GM21576 (cell line): ENCODE data around the gene IFT81.
"Not testable (repeated sequence)": the region's sequence is repeated elsewhere in the genome, so short reads cannot be mapped to it uniquely, and the experiment has no call there.

Experiments used
- ATAC-seq: cut with Tn5 transposase; IDR thresholded peaks from one replicate; pipeline ENCODE4 v1.9.1; 2021; ENCODE audit warnings: mild to moderate bottlenecking, moderate library complexity; ENCODE audit not compliant: unreplicated experiment

The IFT81 gene

GRCh38 chr12:110244829-110245228 lies 120.7 kb downstream of the IFT81 start:
- ATAC-seq: no peak

GRCh38 chr12:110245369-110245772 lies 121.2 kb downstream of the IFT81 start:
- no peak for ATAC-seq

- ATAC-seq: no peak
Measured at GRCh38 chr12:110246636-110247339, 122.6 kb downstream of the IFT81 start.

- no peak for ATAC-seq
Measured at GRCh38 chr12:110247340-110248095, 123.4 kb downstream of the IFT81 start.

GRCh38 chr12:110248096-110248447 lies 123.9 kb downstream of the IFT81 start:
- ATAC-seq: no peak

GRCh38 chr12:110249105-110249504 lies 124.9 kb downstream of the IFT81 start:
- ATAC-seq: no peak

GRCh38 chr12:110249716-110250225 lies 125.6 kb downstream of the IFT81 start:
- ATAC-seq: no peak

GRCh38 chr12:110251381-110251780 lies 127.2 kb downstream of the IFT81 start:
- no peak for ATAC-seq

GRCh38 chr12:110252716-110253115 lies 128.6 kb downstream of the IFT81 start:
- ATAC-seq: no peak

GRCh38 chr12:110253176-110253575 lies 129.0 kb downstream of the IFT81 start:
- ATAC-seq: no peak

GRCh38 chr12:110254971-110255540 lies 130.9 kb downstream of the IFT81 start:
- ATAC-seq: no peak

- not testable (repeated sequence) for ATAC-seq
Measured at GRCh38 chr12:110255890-110256456, 131.8 kb downstream of the IFT81 start.

GRCh38 chr12:110256780-110257431 lies 132.7 kb downstream of the IFT81 start:
- no peak for ATAC-seq

- ATAC-seq: no peak
Measured at GRCh38 chr12:110258466-110258865, 134.3 kb downstream of the IFT81 start.

- ATAC-seq: no peak
Measured at GRCh38 chr12:110262442-110263388, 138.6 kb downstream of the IFT81 start.

- ATAC-seq: no peak
Measured at GRCh38 chr12:110266381-110266960, 142.3 kb downstream of the IFT81 start.

- no peak for ATAC-seq
Measured at GRCh38 chr12:110266980-110267620, 142.9 kb downstream of the IFT81 start.
